Skin epidermis (tissue), 12 donors: ENCODE results near the gene PNCK.
A peak's percentile ranks its signal among the peaks of the same experiment; 100 is the strongest.

ENCODE experiments used
- H3K27ac ChIP-seq, 21 experiments: fragments of 200-600 bp; sonication (generic) in 11 of 21; one replicate each; pipeline ENCODE4 v1.5.0; 2020; ENCODE audit warnings: mild to moderate bottlenecking in 3 of 21, inconsistent platforms in 2 of 21, moderate library complexity in 2 of 21
- H3K4me3 ChIP-seq, 7 experiments: fragments of 200-600 bp; sonication (generic) in 2 of 7; one replicate each; pipeline ENCODE4 v1.5.0; 2020; ENCODE audit warnings: inconsistent platforms in 2 of 7, mild to moderate bottlenecking in 2 of 7, moderate library complexity in 1 of 7

PNCK gene

DNA sequence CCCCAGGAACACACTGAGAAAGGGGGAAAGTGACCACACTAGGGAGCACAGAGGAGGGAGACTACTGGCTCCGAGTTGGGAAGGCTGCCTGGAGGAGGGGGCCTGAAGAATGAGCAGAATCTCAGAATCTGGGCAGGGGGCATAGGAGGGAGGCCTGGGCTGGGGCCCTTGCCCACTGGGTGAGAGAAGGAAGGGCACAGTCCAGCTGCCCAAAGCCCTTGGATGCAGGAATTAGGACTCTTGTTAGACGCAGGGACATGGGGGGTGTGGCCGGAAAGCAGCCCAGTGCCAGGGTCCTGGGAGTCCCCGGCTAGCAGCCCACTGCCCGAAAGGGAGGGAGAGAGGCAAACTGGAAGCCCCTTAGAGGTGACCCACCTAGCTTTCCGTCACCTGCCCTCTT is 28.5 kb downstream of the PNCK start:
- Histone ChIP-seq H3K27ac (no peak overlapping the region), H3K4me3 (no peak overlapping the region)

DNA sequence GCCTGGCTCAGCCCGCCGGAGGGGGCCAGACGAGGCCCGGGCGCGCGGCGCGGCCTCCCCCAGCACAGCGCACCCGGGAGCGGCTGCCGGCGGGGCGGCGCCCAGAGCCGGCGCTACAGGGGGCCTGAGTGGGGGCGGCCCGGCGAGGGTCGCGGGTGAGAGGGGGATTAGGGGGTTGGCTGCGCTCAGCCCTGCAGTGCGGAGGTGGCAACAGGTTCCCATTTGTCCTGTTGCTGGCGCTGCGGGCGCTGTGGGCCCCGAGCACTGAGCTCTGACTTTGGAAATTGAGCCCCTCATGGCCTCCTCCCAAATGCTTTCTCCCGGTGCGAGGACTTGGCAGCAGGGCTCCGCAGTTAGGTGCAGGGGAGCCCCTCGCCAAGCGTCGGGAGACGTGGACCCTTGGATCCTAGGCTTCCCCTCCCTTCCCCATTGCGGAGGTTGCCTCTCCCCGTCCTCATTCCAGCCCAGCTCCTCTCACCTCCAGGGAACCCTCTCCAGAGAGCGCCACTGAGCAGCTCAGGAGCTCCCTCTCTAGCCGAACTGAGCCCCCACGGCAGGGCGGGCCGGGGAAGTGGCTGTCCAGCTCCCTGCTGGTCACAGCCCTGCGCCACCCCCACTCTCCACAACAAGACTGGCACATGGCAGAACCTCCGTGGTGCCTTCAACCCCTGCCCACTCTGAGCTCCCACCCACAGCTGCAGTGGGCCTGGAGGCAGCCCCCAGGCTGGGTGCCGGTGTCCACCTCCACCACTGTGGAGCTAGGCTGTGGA is 29.1 kb downstream of the PNCK start:
- no peak overlapping the region for H3K4me3 ChIP-seq
- no peak overlapping the region for H3K27ac ChIP-seq

DNA sequence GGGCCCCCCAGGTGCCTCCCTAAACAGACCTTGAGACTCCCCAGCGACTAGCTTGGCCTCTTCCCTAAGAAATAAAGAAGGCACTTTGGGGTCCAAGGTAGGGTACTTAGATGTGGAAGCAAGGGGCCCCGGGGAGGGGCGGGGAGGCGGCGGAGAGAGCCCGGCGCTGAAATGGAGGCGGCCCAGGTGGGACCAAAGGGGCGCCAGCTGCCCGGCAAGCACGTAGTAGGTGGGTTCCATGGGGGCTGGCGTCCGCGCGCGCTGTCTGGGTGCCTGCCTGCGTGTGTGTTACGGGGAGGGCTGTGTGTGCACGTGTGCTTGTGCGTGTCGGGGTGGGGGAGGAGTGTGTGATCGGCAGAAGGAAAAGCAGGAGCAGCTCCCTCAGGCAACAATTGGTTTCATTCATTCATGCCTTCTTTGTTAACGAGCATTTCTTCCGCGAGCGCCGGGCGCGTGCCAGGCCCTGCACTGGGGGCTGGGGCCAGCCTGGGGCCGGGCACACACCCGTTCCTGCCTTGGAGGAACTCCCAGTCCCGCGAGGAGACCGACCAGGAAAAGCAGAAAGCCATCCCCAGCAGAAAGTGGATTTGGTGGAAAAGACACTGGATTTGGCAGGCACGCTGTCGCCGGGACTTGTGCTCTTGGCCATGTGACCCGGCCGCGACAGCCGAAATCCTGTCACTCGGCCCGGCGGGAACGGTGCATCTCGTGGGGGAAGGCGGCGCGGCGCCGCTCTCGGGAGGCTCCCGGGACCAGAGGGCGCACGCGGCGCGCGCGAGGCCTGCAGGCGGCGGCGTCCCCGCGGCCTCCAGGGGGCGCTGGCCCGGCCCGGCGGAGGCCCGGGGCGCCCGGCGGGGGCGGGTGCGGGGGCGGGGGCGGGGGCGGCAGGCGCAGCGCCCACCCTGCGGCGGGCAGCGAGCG is 29.9 kb downstream of the PNCK start:
- no peak overlapping the region for H3K4me3 ChIP-seq

DNA sequence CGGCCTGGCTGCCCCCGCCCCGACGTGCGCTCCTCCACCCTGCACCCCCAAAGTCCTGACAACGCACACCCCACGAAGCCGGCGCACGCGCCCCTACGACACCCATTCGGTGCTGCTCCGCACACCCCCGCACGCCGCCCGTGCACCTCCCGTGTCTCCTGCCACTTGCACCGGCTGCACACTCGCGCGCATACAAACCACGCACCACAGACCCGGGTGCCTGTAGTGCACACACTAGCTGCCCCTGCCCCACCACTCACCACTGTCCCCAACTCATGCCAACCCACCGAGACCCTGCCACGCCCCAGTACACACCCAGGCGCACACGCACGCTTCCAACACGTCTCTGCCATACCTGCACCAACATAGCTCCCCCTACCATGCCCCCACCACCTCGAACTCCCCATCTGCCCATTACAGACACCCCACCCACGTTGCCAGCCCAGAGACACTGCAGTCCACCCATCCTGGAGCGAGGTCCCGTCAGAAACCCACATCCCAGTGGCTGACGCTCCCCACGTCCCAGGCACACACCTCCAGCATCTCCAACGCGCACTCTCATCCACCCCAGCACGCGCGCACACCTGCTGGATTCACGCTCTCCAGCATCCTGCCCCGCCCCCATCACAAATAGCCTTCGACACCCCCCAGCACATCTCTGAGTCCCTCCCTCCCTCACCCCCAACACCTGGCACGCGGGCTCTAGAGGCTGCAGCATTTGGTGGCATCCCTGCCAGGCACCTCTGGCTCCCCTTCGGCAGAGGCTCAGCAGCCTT is 30.8 kb downstream of the PNCK start:
- no peak overlapping the region for H3K27ac ChIP-seq
- peak overlapping the region in 2 of 7 experiments; percentile 1 to 10 for H3K4me3 ChIP-seq

More for the DNA sequence above, 29.9 kb downstream of the PNCK start:
- no peak overlapping the region for H3K27ac ChIP-seq

DNA sequence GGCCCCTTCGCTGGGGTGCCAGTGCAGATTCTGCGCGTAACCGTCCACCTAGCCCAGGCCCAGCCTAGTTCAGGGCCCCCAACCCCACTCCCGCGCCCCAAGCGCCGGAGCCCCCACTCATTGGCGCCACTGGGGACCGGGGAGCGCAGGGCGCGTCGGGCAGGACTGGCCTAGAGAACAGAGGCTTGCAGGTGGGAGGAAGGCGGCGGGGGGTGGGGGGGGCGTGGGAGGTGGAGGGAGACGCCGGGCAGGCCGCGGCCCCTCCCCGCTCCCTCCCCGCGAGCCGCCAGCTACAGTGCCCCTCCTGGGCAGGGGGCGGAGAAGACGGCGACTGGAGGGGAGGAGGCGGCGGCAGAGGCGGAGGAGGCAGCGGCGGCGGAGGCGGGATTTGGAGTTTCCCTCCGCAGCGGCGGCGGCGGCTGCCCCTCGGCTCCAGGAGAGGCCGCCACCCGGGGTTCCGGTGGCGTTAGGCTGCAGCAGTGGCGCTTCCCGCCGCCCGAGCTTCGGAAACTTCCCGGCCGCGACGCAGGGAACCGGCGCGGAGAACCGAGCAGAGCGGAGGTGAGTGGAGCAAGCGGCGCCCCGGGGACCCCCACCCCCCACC is 31.5 kb downstream of the PNCK start:
- Histone ChIP-seq H3K4me3 (peak overlapping the region in 2 of 7 experiments; percentile 1 to 10), H3K27ac (no peak overlapping the region)

DNA sequence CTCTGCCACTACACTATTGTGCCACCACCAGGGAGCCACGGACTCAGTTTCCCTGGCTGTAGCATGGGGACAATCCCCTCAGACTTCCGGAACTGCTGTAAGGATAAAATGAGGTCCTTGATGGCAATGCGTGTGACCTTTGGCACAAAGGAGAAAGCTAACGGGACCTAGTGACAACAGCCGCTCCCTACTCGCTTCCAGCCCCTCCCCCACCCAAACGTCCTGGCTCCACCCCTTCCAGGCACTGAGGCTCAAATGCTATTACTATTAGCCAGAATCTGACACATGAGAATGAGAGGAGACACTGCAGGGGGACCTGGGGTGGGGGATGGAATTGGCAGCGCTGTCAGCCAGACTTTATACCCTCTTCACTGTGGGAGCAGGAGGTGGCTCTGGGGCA is 32.0 kb downstream of the PNCK start:
- Histone ChIP-seq H3K27ac (no peak overlapping the region), H3K4me3 (no peak overlapping the region)

DNA sequence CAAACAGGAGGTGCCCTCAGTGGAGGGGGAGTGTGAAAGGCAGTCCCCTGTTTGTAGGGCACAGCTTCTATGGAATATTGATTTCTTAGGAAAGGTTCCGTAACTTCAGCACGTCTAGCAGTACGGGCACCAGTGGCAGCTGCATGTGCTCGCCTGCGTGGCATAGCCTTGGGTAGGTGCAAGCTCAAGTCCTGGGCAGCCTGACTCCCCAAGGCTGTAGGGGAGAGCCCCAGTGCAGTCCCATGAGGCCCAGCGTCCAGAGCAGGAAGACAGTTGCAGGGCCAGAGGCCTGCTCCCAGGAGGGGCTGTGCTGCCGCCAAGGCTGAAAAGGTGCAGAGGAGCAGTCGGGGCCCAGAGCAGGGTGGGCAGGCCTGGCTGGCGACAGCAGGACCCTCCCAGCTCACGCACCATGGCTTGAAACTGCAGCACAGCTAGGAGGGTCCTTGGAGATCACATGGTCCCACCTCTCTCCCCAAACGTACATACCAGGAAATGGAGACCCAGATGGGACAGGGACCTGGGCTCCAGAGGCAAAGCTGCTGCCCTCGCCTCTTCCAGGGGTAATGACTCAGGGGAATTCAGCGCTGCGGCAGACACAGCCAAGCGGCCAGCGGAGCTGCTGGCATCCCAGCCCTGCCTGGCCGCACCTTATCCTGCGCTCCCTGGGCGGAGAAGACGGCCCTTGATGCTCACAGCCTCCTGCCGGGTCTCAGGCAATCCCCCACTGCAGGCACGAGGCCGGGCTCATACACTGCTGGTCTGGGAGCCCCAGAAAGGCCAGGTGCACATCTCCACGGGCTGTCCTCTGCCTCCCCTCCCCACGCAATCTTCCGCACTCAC is 32.7 kb downstream of the PNCK start:
- no peak overlapping the region for H3K4me3 ChIP-seq
- no peak overlapping the region for H3K27ac ChIP-seq

DNA sequence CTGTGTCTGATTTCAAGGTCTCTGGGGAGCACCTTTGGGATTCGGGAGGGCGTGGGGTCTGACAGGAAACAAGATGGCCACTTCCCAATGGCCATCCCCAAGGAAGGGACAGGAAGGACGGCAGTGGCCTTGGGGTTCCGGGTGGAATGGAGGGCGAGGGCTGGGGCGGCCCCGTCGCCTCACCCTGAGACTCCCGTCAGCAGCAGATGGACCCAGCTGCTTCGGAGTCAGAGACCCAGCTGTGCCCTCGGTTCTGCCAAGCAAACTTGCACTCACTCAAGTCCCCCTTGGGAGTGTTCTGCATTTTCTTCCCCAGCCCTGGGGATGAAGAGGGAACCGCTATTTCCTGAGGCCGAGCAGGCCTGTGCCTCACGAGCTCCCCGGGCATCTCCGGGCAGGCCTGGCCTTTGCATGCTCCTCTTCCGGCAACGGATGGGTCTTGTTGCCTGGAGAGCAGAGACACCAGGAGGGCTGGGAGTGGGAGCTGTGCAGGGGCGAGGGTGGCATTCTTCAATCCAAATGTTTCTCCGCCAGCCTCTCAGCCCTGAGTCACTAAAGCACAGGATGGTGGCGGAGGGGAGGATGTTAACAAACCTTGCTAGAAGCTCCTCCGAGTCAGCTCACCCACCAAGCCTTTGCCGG is 33.4 kb downstream of the PNCK start:
- Histone ChIP-seq H3K27ac (no peak overlapping the region), H3K4me3 (no peak overlapping the region)

DNA sequence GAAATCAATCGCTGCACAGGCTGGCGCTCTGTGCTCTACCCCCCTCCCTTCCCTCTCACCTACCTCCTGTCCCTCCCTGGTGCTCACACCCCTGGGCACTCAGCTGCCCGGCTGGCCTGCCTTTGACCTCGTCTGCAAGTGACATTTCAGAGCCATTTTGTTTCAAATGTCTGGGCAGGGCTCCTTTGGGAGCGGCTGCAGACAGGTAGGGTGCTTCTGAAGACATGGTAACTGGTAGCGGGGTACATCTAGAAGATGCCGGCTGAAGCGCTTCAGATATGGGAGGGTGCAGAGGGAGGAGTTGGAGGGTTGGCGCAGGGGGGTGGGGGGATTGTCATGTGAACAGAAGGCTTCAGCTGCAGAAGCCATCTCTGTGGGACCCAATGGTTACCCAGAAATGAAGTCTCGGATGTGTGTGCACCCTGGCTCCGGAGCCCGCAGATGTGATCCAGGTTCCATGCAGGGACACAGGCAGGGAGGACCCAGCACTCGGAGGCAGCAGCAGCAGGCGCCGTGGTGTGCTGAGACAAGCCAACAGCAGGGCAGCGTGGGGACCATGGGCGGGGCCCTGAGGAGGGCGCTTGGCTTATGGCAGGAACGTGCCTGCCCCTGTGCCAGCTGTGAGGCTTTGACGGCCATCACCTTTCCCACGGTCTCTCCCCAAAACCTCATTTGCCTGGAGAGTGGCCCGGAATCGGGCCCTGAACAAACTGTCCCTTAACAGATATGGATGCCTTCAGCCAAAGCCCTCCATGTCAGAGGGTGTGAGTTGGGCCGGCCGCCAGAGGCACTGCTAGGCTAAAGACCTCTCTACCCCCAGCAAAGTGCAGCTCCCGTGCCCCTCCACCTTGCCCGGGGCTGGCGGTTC is 34.2 kb downstream of the PNCK start:
- H3K4me3 ChIP-seq, result no peak overlapping the region

DNA sequence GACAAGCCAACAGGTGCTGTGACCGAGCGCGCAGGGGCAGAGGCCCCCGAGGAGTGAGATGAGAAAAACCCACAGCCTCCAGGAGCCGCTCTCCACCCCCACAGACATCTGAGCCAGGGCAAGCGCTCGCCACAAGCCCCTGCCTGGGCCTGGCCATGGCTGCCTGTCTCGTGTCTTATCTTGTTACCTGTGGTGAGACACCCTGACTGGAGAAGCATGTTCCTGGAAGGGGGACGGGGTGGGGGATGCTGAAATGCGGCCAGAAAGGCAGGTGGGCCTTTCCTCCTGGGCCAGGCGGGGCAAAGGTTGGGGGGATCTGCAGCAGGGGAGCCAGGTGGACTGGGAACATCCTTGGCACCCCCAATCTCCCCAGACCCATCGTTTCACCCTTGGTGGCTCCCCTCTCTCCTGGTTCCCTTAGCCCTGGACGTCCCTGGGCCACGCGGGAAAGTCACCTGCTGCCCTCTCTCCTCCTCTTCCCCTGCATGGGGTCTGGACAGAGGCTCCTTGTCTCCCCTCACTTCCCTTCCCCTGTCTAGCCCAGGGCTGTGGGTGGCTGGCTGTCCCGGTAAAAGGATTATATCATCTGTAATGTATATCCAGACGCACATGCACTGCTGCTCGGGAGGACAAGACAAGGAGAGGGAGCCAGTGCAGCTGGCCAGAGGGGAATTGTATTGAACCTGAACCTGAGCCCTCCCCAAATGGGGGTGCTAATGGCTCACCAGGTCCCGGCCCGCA is 35.0 kb downstream of the PNCK start:
- Histone ChIP-seq H3K27ac (no peak overlapping the region), H3K4me3 (no peak overlapping the region)

More for the DNA sequence above, 34.2 kb downstream of the PNCK start:
- no peak overlapping the region for H3K27ac ChIP-seq

DNA sequence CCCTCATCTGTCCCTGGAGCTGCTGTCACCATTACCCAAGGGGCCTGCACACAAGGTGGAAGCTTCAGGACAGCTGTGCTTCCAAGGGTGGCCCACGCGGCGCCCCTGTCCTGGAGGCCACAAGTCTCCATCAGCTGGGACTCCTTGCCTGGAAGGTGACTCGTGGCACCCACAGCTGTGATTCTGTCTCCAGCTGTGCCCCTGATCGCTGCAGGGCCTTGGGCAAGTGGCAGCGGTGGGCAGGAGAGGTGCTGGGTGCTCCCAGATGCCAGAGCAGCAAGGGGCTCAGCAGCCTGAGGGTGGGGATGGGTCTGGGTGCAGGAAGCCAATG is 35.6 kb downstream of the PNCK start:
- Histone ChIP-seq H3K27ac (no peak overlapping the region), H3K4me3 (no peak overlapping the region)

DNA sequence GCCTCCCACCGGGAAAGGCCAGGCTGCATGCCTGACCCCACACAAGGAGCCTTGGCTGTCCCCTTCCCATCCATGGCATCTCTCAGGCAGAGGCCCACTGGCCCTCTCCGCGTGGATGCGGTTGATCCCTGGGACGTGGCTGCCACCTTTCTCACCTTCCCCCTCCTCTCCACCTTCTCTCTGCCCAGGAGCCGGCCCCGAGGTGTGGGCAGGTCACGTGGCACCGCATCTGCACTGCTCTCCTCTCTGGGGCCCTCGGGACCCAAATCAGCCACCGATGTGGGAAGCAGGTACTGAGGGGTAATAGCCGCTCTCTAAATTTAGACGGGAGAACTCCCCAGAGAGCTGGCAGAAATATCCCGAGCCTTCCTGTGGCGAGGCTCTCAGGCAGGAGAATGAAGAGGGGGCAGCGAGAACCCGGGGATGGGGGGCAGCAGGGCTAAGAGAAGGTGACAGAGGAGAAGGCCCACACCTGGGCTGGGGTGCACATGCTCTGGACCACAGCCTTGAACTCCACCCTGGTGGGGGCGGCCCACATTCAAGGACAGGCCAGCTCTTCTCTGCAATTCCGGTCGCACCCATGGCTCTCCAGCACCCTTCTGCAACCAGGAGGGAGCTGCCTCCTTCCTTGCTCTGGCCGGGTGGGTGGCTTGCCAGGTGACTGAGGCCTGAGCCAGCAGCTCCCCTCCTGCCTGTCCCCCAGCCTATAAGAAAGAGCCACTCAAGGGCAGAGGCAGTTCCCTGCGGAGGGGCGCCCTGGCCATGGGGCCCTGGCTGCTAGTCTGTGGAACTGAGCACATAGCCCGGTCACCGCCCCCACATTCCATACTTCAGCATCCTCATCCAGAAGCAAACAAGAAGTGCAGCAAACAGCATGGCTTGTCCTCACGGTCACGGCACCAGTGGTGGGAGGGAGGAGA is 36.2 kb downstream of the PNCK start:
- Histone ChIP-seq H3K4me3 (no peak overlapping the region), H3K27ac (no peak overlapping the region)

DNA sequence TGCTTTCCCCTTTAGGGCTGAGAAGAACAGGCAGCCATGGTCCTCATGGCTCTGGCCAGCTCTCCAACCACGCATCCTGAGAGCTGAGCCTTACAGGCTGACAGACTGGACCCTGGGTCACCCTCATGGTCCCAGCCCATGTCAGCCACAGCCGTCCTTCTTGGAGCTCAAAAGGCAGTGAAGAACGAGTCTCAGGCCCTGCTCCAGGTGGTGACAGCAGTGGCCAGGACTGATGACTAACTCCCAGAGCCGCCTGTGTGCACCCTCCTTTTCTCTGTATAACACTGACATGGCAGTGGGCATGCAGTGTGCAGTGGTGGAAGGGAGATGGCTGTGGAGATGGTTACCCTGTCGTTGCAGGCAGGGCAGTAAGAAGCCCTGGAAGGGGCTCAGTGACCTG is 36.9 kb downstream of the PNCK start:
- Histone ChIP-seq H3K4me3 (no peak overlapping the region), H3K27ac (no peak overlapping the region)

DNA sequence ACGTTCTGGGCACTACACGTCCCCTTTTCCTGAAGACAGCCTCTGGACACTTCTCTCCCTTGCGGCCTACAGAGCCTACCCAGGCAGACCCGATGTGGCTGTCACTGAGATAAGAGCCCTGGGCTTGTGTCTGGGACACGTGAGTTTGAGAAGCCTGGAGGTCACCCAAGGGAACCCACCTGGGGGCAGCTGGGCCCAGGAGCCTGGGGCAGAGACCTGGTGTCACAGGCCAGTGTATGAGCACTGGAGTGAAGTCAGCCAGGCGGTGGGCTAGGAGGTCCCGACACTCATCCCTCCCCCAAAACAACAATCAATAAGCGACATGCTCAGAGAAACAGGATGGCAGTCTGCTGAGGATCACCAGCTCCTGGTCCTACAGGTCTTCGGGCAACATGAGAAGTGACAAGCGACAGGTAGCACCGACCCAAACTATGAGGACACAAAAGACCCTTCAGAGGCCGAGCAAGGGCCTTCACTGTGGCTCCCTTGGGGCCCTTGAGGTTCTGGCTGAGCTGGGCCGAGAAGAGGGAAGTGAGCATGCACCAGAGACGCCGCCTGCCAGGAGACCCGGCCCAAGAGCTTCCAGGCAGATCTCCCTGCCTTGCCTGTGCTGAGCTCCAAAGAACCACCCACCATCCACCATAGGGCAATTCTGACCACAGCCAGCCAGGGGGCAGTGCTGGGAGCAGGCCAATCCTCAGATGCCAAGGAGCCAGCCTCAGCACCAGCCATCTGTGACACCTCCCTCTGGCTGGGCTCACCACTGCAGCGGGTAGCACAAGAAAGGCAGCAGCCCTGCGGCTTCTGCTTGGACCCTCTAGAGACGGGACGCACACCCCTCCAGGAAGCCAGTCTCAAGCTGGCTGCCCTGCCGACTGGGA is 37.6 kb downstream of the PNCK start:
- Histone ChIP-seq H3K4me3 (no peak overlapping the region), H3K27ac (no peak overlapping the region)

DNA sequence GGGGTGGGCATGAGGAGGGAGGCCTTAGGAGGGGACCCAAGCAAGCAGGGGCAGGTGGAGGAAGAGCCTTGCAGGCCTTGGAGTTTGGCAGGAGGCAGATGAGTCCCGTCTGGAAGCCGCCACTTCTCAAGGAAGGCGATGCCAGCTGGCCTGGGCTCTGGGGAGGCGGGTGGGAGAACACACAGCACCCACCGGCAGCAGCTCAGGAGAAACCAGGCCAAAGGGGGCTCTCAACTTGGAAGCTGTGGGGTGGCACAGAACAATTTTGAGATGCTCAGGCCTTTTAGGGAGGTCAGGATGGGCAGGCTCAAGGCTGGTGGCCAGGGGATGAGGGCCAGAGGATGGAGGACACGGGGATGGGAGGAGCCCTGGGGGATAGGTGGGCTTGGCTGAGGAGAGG is 38.2 kb downstream of the PNCK start:
- Histone ChIP-seq H3K27ac (no peak overlapping the region), H3K4me3 (no peak overlapping the region)
